WERI-Rb-1 (cell line): ENCODE data around the gene TRIM41.

Source experiments
- DNase-seq: peaks from one replicate; pipeline ENCODE4 v3.0.0-alpha.2; 2020
- H3K27ac ChIP-seq: fragments of 250-450 bp; sonication (Bioruptor Pico); 2 replicates; pipeline ENCODE4 v1.5.1; 2020; ENCODE audit warnings: mild to moderate bottlenecking, moderate library complexity
- H3K27me3 ChIP-seq: fragments of 250-450 bp; sonication (Bioruptor Pico); 2 replicates; pipeline ENCODE4 v1.5.1; 2021; ENCODE audit warnings: mild to moderate bottlenecking, low read depth, moderate library complexity; ENCODE audit not compliant: insufficient read depth, severe bottlenecking
- H3K36me3 ChIP-seq: fragments of 250-450 bp; sonication (Bioruptor Pico); 2 replicates; pipeline ENCODE4 v1.5.1; 2020; ENCODE audit warnings: mild to moderate bottlenecking, moderate library complexity
- H3K4me3 ChIP-seq: 2 replicates; pipeline ENCODE4 v1.5.1; 2011; ENCODE audit warnings: low read depth, mild to moderate bottlenecking, control low read depth, low read length
- H3K9me3 ChIP-seq: fragments of 250-450 bp; sonication (Bioruptor Pico); 2 replicates; pipeline ENCODE4 v1.5.1; 2021; ENCODE audit warnings: mild to moderate bottlenecking, moderate library complexity; ENCODE audit not compliant: severe bottlenecking
- CTCF ChIP-seq: IDR thresholded peaks from 2 replicates; pipeline ENCODE4 v1.5.1; 2011; ENCODE audit warnings: low read depth, mild to moderate bottlenecking, control low read depth, inconsistent platforms, low read length

The TRIM41 gene

GRCh38 chr5:181224390-181225229, 1.5 kb downstream of the TRIM41 start:
- H3K27me3 ChIP-seq: no peaks in the 10 kb centered on the region
- H3K36me3 ChIP-seq: no peaks in the 10 kb centered on the region
- no peak for DNase-seq
- peak overlapping the region; percentile 94; the same call in 1 of the 2 replicates for H3K27ac ChIP-seq
- H3K4me3 ChIP-seq: peak overlapping the region; percentile 55
- no peak for TF ChIP-seq CTCF
- no peaks in the 10 kb centered on the region for H3K9me3 ChIP-seq

GRCh38 chr5:181229996-181230395, 6.9 kb downstream of the TRIM41 start:
- DNase-seq: no peak
- Histone ChIP-seq H3K4me3 (no peak overlapping the region), H3K36me3 (peaks cover 3% of the 10 kb centered on the region; the same call in 1 of the 2 replicates), H3K9me3 (no peaks in the 10 kb centered on the region), H3K27ac (no peak overlapping the region), H3K27me3 (no peaks in the 10 kb centered on the region)
- TF ChIP-seq CTCF: no peak

GRCh38 chr5:181230551-181230950, 7.5 kb downstream of the TRIM41 start:
- Histone ChIP-seq H3K27me3 (no peaks in the 10 kb centered on the region), H3K36me3 (peaks cover 7% of the 10 kb centered on the region), H3K27ac (no peak overlapping the region), H3K4me3 (no peak overlapping the region), H3K9me3 (no peaks in the 10 kb centered on the region)
- DNase-seq: no peak
- TF ChIP-seq CTCF: no peak

- Histone ChIP-seq H3K27me3 (no peaks in the 10 kb centered on the region), H3K27ac (no peak overlapping the region), H3K4me3 (no peak overlapping the region), H3K9me3 (no peaks in the 10 kb centered on the region), H3K36me3 (peaks cover 15% of the 10 kb centered on the region)
- DNase-seq: no peak
- no peak for TF ChIP-seq CTCF
Measured at GRCh38 chr5:181231432-181231831, 8.4 kb downstream of the TRIM41 start.

GRCh38 chr5:181232593-181232992, 9.5 kb downstream of the TRIM41 start:
- no peak for DNase-seq
- Histone ChIP-seq H3K36me3 (peaks cover 27% of the 10 kb centered on the region), H3K9me3 (no peaks in the 10 kb centered on the region), H3K27me3 (no peaks in the 10 kb centered on the region), H3K27ac (no peak overlapping the region), H3K4me3 (no peak overlapping the region)
- no peak for TF ChIP-seq CTCF
